Body of pancreas (tissue), 4 donors: ENCODE data around the gene PLCB3. TPM values are rescaled to one million over a fixed set of nuclear protein-coding genes. Genes with fewer than 3 reads are reported as not detected.
A peak's percentile ranks its signal among the peaks of the same experiment; 100 is the strongest.

Source experiments
- ATAC-seq: fragments of 150-250 bp; one replicate; pipeline ENCODE4 v1.9.1; 2016
- DNase-seq, 4 donors: peaks; one replicate each; pipeline ENCODE4 v3.0.0-alpha.2; 2019
- H3K27ac ChIP-seq, 4 donors: fragments of 200-600 bp; sonication (generic); 1 replicate in 3 of 4; 2 replicates in 1 of 4; pipeline versions ENCODE4 v1.5.1 to v1.6.1; 2016 to 2019; ENCODE audit warnings: mild to moderate bottlenecking in 1 of 4, mixed read lengths in 1 of 4, moderate library complexity in 1 of 4
- H3K27me3 ChIP-seq, 2 donors: fragments of 200-600 bp; sonication (generic); one replicate each; pipeline ENCODE4 v1.6.0; 2016; ENCODE audit warnings: mild to moderate bottlenecking in 1 of 2
- H3K36me3 ChIP-seq, 2 donors: fragments of 200-600 bp; sonication (generic); replicated peaks in 1 of 2; 2 replicates each; pipeline ENCODE4 v1.5.1; 2016; ENCODE audit warnings: low read depth in 2 of 2; ENCODE audit not compliant: insufficient read depth in 1 of 2
- H3K4me1 ChIP-seq: fragments of 200-600 bp; sonication (generic); one replicate; pipeline ENCODE4 v1.6.0; 2016
- H3K4me3 ChIP-seq, 2 donors: fragments of 200-600 bp; sonication (generic); 1 replicate in 1 of 2; 2 replicates in 1 of 2; pipeline ENCODE4 v1.5.1; 2016 to 2019
- H3K9me3 ChIP-seq, 3 donors: fragments of 200-600 bp; sonication (generic); 1 replicate in 2 of 3; 2 replicates in 1 of 3; pipeline ENCODE4 v1.5.1; 2016
- CTCF ChIP-seq, 7 experiments: fragments of 450-650 bp in 4 of 7; fragments of 200-600 bp in 3 of 7; sonication (generic) in 3 of 7; IDR thresholded peaks; one replicate each; pipeline ENCODE4 v1.5.1; 2016 to 2019; ENCODE audit warnings: antibody characterized with exemption in 7 of 7
- POLR2A ChIP-seq, 3 donors: fragments of 450-650 bp; IDR thresholded peaks; one replicate each; pipeline ENCODE4 v1.6.1; 2016; ENCODE audit warnings: antibody characterized with exemption in 3 of 3, mild to moderate bottlenecking in 2 of 3
- WGBS, 2 donors: methylation state at CpG; one replicate each; pipeline ENCODE4 v1.1.5; 2017; 5-methylcytosine and 5-hydroxymethylcytosine counted together
- intact Hi-C: fragments of 100-400 bp; cut with DNase I; formaldehyde crosslinking; loops from one replicate; pipeline ENCODE4 v1.15.1; 2023
- total RNA-seq, 2 donors: library from RNA; depleted of rRNA; stranded (reverse); fragments of >200 nt; gene quantifications; one replicate each; pipeline ENCODE4 v1.1.0, GENCODE V29; 2016

PLCB3 gene
- total RNA-seq, 2 donors from 2014 or later: 13.8 to 14.5 TPM

- intact Hi-C loops: no loop called here
- no peak for ATAC-seq
- no peak for DNase-seq
- WGBS, 2 donors: 84 to 89% methylated on average over 7 to 26 of the region's 30 CpGs
- no peaks in the 10 kb centered on the region for H3K9me3 ChIP-seq
- no peaks in the 10 kb centered on the region for H3K4me1 ChIP-seq
- H3K4me3 ChIP-seq: no peak overlapping the region
- no peak for TF ChIP-seq CTCF (IDR thresholded peaks at IDR 0.05)
- no peaks in the 10 kb centered on the region for H3K27me3 ChIP-seq
- no peaks in the 10 kb centered on the region for H3K36me3 ChIP-seq
- no peak overlapping the region for H3K27ac ChIP-seq
Observed at GRCh38 chr11:64211181-64211872, 40.0 kb upstream of the PLCB3 start.

GRCh38 chr11:64216879-64217278 lies 34.5 kb upstream of the PLCB3 start:
- intact Hi-C loops: no loop called here
- 92 to 94% methylated on average over 6 of the region's 6 CpGs for WGBS, 2 donors
- no peaks in the 10 kb centered on the region for H3K36me3 ChIP-seq

GRCh38 chr11:64218628-64219353 lies 32.5 kb upstream of the PLCB3 start:
- peak; percentile 81 for ATAC-seq
- peaks cover 28% of the 10 kb centered on the region for H3K4me1 ChIP-seq
- intact Hi-C loops: no loop called here
- H3K27me3 ChIP-seq: no peaks in the 10 kb centered on the region
- no peak overlapping the region for H3K4me3 ChIP-seq
- peak; percentile 81 to 92 (median 88) for DNase-seq
- no peaks in the 10 kb centered on the region for H3K9me3 ChIP-seq
- TF ChIP-seq POLR2A (IDR thresholded peaks at IDR 0.05) (no peak), CTCF (IDR thresholded peaks at IDR 0.05) (no peak)
- peak overlapping the region in 3 of 4 donors; percentile 42 to 61 (median 55) for H3K27ac ChIP-seq
- H3K36me3 ChIP-seq: no peaks in the 10 kb centered on the region
- 31 to 33% methylated on average over 9 to 11 of the region's 11 CpGs for WGBS, 2 donors

More at GRCh38 chr11:64216879-64217278, 34.5 kb upstream of the PLCB3 start:
- no peak for TF ChIP-seq POLR2A (IDR thresholded peaks at IDR 0.05)
- TF ChIP-seq CTCF (IDR thresholded peaks at IDR 0.05): no peak
- Histone ChIP-seq H3K4me1 (peaks cover 16% of the 10 kb centered on the region), H3K4me3 (no peak overlapping the region), H3K9me3 (no peaks in the 10 kb centered on the region), H3K27me3 (no peaks in the 10 kb centered on the region), H3K27ac (no peak overlapping the region)
- ATAC-seq: no peak
- DNase-seq: no peak

GRCh38 chr11:64219354-64219684 lies 32.0 kb upstream of the PLCB3 start:
- TF ChIP-seq POLR2A (IDR thresholded peaks at IDR 0.05) (no peak), CTCF (IDR thresholded peaks at IDR 0.05) (no peak)
- H3K27me3 ChIP-seq: no peaks in the 10 kb centered on the region
- H3K27ac ChIP-seq: peak overlapping the region in 3 of 4 donors; percentile 42 to 61 (median 55)
- no peaks in the 10 kb centered on the region for H3K36me3 ChIP-seq
- ATAC-seq: no peak
- WGBS, 2 donors: 44 to 93% methylated on average over 3 to 5 of the region's 7 CpGs
- no peaks in the 10 kb centered on the region for H3K9me3 ChIP-seq
- intact Hi-C loops: no loop called here
- peaks cover 28% of the 10 kb centered on the region for H3K4me1 ChIP-seq
- no peak for DNase-seq
- no peak overlapping the region for H3K4me3 ChIP-seq
